Brain microvascular endothelial cell (primary cell): ENCODE measurements around the gene GRIK3.

Experiments
- DNase-seq: peaks from one replicate; pipeline ENCODE4 v3.0.0-alpha.2; 2020
- H3K27ac ChIP-seq: fragments of 250-450 bp; sonication (Bioruptor Pico); 2 replicates; pipeline ENCODE4 v1.5.1; 2020; ENCODE audit warnings: mild to moderate bottlenecking, moderate library complexity
- H3K27me3 ChIP-seq: fragments of 250-450 bp; sonication (Bioruptor Pico); replicated peaks from 2 replicates; pipeline ENCODE4 v1.5.1; 2020; ENCODE audit warnings: mild to moderate bottlenecking
- H3K36me3 ChIP-seq: fragments of 250-450 bp; sonication (Bioruptor Pico); replicated peaks from 2 replicates; pipeline ENCODE4 v1.5.1; 2020; ENCODE audit warnings: mild to moderate bottlenecking
- H3K4me3 ChIP-seq: 2 replicates; pipeline ENCODE4 v1.5.1; 2011; ENCODE audit warnings: low read depth, mild to moderate bottlenecking, control low read depth, low read length, moderate library complexity
- CTCF ChIP-seq: IDR thresholded peaks from 2 replicates; pipeline ENCODE4 v1.5.1; 2011; ENCODE audit warnings: low read depth, mild to moderate bottlenecking, moderate library complexity, low read length, control low read depth, inconsistent platforms; ENCODE audit errors: missing control alignments
- in situ Hi-C: cut with HindIII; loops from 2 replicates; pipeline ENCODE4 v1.10.0; 2017; ENCODE audit warnings: low sequenced_read_pairs, low pct_ligation_motif_present

The GRIK3 gene

GRCh38 chr1:36859926-36860325 lies 174.4 kb downstream of the GRIK3 start:
- in situ Hi-C loops: no loop called here
- Histone ChIP-seq H3K27ac (no peak overlapping the region), H3K27me3 (no peaks in the 10 kb centered on the region), H3K4me3 (no peak overlapping the region), H3K36me3 (no peaks in the 10 kb centered on the region)
- no peak for DNase-seq
- no peak for TF ChIP-seq CTCF

GRCh38 chr1:36858981-36859380 lies 175.3 kb downstream of the GRIK3 start:
- TF ChIP-seq CTCF: no peak
- Histone ChIP-seq H3K4me3 (no peak overlapping the region), H3K36me3 (no peaks in the 10 kb centered on the region), H3K27me3 (no peaks in the 10 kb centered on the region), H3K27ac (no peak overlapping the region)
- in situ Hi-C loops: no loop called here
- no peak for DNase-seq

- no peak overlapping the region for H3K27ac ChIP-seq
- DNase-seq: no peak
- H3K4me3 ChIP-seq: no peak overlapping the region
- in situ Hi-C loops: no loop called here
- no peaks in the 10 kb centered on the region for H3K36me3 ChIP-seq
- no peak for TF ChIP-seq CTCF
- H3K27me3 ChIP-seq: no peaks in the 10 kb centered on the region
These were observed 175.8 kb downstream of the GRIK3 start for GRCh38 chr1:36858553-36858952.

- H3K36me3 ChIP-seq: no peaks in the 10 kb centered on the region
- H3K27ac ChIP-seq: no peak overlapping the region
- in situ Hi-C loops: no loop called here
- no peaks in the 10 kb centered on the region for H3K27me3 ChIP-seq
- H3K4me3 ChIP-seq: no peak overlapping the region
- no peak for DNase-seq
- TF ChIP-seq CTCF: no peak
These were observed 176.6 kb downstream of the GRIK3 start for GRCh38 chr1:36857754-36858153.

- H3K4me3 ChIP-seq: no peak overlapping the region
- TF ChIP-seq CTCF: no peak
- in situ Hi-C loops: no loop called here
- no peaks in the 10 kb centered on the region for H3K27me3 ChIP-seq
- no peaks in the 10 kb centered on the region for H3K36me3 ChIP-seq
- DNase-seq: no peak
- no peak overlapping the region for H3K27ac ChIP-seq
These were observed 178.4 kb downstream of the GRIK3 start for GRCh38 chr1:36855699-36856494.

GRCh38 chr1:36853638-36854037 lies 180.7 kb downstream of the GRIK3 start:
- no peak for DNase-seq
- H3K4me3 ChIP-seq: no peak overlapping the region
- H3K27ac ChIP-seq: no peak overlapping the region
- no peak for TF ChIP-seq CTCF
- no peaks in the 10 kb centered on the region for H3K36me3 ChIP-seq
- no peaks in the 10 kb centered on the region for H3K27me3 ChIP-seq
- in situ Hi-C loops: no loop called here
